GM08714 (cell line): ENCODE data around the gene KLHL7.
"Not testable (repeated sequence)": the region's sequence is repeated elsewhere in the genome, so short reads cannot be mapped to it uniquely, and the experiment has no call there.

Source experiments
- H3K4me3 ChIP-seq: fragments of 200-500 bp; sonication (Bioruptor generic); 2 replicates; pipeline ENCODE4 v1.5.1; 2014; ENCODE audit warnings: mild to moderate bottlenecking, low read length, inconsistent platforms
- ZNF274 ChIP-seq: IDR thresholded peaks from 2 replicates; pipeline ENCODE4 v1.6.1; 2012; ENCODE audit warnings: mild to moderate bottlenecking, low read depth, low read length

The KLHL7 gene

GRCh38 chr7:23183279-23184012 lies 77.9 kb downstream of the KLHL7 start:
- H3K4me3 ChIP-seq = peak overlapping the region; percentile 88
- TF ChIP-seq ZNF274 = no peak

DNA sequence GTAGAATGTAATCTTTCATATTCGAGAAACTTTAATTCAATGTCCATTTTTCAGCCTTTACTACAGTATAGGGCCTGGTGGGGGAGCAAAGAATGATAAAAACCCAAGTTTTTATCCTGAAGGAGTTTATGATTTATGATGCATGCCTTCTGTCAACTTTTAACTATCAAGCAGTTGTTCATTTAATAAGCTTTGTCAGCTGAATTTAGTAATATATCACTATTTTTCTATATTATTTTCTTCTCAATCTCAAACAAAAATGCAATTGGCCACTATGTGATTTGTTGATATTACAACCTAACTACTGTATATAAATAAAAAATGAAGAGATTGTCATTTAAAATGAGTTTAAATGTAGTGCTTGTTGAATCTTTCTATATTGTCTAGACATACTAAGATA lies 78.7 kb downstream of the KLHL7 start:
- TF ChIP-seq ZNF274 = no peak
- H3K4me3 ChIP-seq = no peak overlapping the region; the same call in 1 of the 2 replicates

DNA sequence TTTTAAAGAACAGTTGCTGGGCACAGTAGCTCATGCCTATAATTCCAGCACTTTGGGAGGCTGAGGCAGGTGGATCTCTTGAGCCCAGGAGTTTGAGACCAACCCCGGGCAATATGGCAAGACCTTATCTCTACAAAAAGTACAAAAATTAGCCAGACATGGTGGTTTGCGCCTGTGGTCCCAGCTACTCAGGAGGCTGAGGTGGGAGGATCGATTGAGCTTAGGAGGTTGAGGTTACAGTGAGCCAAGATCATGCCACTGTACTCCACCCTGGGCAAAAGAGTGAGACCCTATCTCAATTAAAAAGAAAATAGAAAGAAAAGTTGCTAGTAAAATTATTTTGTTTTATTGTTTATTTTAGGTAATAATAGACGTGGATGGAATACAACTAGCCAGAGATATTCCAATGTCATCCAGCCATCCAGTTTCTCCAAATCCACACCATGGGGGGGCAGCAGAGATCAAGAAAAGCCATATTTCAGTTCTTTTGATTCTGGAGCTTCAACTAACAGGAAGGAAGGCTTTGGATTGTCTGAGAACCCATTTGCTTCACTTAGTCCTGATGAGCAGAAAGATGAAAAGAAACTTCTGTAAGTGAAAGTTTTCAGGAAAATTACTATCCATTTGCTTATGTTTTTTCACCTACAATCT lies 79.2 kb downstream of the KLHL7 start:
- no peak for TF ChIP-seq ZNF274
- H3K4me3 ChIP-seq = no peak overlapping the region

DNA sequence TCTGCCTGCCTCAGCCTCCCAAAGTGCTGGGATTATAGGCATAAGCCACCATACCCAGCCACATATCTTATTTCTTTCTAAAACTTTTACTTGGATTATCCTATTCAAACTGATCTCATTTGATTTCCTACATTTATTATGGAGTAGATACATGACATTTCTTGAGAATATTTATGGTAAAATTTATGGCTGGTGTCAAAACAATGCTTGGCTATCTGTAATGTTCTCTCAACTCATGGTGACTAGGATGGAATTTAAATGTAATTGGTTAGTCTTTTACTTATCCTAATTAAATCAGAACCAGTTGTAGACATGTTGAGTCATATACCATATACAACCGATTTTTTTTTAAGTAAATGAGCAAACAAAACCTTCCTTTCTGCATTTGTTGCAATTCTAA lies 80.4 kb downstream of the KLHL7 start:
- H3K4me3 ChIP-seq = no peak overlapping the region

GRCh38 chr7:23191022-23191421 lies 85.4 kb downstream of the KLHL7 start:
- no peak overlapping the region for H3K4me3 ChIP-seq
- no peak for TF ChIP-seq ZNF274

More for the DNA sequence above, 80.4 kb downstream of the KLHL7 start:
- no peak for TF ChIP-seq ZNF274

DNA sequence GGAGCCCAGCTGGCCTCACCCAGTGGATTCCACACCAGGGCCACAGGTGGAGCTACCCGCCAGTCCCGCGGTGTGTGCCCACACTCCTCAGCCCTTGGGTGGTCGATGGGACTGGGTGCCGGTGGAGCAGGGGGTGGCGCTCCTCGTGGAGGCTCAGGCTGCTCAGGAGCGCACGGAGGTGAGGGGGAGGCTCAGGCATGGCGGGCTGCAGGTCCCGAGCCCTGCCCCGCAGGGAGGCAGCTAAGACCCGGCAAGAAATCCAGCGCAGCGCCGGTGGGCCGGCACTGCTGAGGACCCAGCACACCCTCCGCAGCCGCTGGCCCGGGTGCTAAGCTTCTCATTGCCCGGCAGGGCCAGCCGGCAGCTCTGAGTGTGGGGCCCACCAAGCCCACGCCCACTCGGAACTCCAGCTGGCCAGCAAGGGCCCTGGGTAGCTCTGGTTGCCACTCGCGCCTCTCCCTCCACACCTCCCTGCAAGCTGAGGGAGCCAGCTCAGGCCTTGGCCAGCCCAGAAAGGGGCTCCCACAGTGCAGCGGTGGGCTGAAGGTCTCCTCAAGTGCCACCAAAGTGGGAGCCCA lies 88.2 kb downstream of the KLHL7 start:
- not testable (repeated sequence) for H3K4me3 ChIP-seq

DNA sequence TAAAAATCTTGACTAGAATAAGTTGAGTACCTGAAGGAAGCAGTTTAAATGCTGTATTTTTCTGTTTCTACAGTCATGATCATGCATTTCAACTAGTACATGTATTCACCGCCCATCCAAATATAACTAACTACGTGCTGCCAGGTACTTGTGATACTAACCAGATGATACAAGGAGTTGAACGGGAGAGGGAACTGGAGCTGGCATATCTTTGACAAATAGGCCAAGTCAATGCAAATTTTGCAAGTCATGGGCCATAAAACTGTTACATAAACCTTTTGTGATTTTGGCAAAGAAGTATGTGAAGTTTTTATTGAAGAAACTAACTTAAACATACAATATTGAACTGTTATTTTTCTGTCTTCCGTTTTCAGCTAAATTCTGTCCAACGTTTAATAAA lies 90.7 kb downstream of the KLHL7 start:
- TF ChIP-seq ZNF274 = no peak
- H3K4me3 ChIP-seq = no peak overlapping the region

- not testable (repeated sequence) for H3K4me3 ChIP-seq
Observed at GRCh38 chr7:23197745-23198144, 92.2 kb downstream of the KLHL7 start.

DNA sequence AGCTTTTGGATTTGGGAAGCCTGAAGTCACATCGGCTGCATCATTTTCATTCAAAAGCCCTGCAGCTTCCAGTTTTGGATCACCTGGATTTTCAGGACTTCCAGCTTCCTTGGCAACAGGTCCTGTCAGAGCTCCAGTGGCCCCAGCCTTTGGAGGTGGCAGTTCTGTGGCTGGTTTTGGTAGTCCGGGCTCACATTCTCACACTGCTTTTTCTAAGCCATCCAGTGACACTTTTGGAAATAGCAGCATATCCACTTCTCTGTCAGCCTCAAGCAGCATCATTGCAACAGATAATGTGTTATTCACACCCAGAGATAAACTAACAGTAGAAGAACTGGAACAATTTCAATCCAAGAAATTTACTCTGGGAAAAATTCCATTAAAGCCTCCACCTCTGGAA lies 94.7 kb downstream of the KLHL7 start:
- no peak overlapping the region for H3K4me3 ChIP-seq
- no peak for TF ChIP-seq ZNF274

- TF ChIP-seq ZNF274 = no peak
- no peak overlapping the region for H3K4me3 ChIP-seq
Observed at GRCh38 chr7:23204241-23204640, 98.7 kb downstream of the KLHL7 start.

- no peak for TF ChIP-seq ZNF274
- no peak overlapping the region; the same call in 1 of the 2 replicates for H3K4me3 ChIP-seq
Observed at GRCh38 chr7:23205577-23205908, 100.0 kb downstream of the KLHL7 start.

DNA sequence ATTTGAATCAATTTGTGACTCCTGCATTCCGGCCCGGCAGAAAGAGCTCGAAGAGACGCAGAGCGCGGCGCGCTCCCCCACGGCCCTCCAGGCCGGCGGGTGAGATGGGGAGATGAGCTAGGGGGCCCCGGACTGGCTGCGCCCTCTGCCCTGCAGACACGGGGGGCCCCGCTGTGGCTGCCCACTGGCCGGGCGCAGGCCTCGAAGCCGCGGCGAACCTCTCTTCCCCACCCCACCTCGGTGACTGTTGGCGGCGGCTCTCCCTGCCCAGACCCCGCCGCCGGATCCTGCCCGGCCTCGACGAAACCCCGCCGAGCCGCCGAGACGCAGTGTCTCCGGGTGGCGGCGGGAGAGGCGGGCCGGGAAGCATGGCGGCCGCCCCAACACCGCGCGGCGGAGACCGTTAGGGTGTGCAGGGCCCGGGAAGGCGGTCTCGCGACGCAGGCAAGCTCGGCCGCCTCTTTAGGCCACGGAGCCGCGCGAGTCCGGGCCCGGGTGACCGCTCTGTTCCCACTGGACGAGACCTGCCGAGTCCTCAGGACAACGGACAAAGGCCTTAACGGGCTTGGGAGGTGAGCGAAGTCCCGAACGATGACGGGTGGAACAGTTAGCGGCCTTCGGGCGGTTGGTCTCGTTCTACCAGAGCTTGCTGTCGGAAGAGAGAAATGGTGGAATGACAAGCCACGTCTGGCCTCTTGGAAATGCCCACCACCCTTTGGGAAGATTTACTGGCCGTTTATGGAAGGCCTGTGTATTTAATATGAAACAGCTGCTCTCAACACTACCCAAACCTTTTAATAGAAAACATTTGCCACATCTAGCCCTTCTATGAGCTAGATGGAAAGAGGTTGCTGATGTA lies 100.6 kb downstream of the KLHL7 start:
- TF ChIP-seq ZNF274 = no peak
- H3K4me3 ChIP-seq = peak overlapping the region; percentile 18; the same call in 1 of the 2 replicates

- no peak overlapping the region for H3K4me3 ChIP-seq
- no peak for TF ChIP-seq ZNF274
Observed at GRCh38 chr7:23207021-23207420, 101.4 kb downstream of the KLHL7 start.

GRCh38 chr7:23207884-23208283 lies 102.3 kb downstream of the KLHL7 start:
- no peak for TF ChIP-seq ZNF274
- no peak overlapping the region for H3K4me3 ChIP-seq
